Colonic mucosa (tissue), 4 donors: ENCODE measurements around the gene KIF17. TPM values are rescaled to one million over a fixed set of nuclear protein-coding genes. Genes with fewer than 3 reads are reported as not detected.
"Not testable (repeated sequence)": the region's sequence is repeated elsewhere in the genome, so short reads cannot be mapped to it uniquely, and the experiment has no call there.

Experiments
- DNase-seq: peaks from one replicate; pipeline ENCODE4 v3.0.0-alpha.2; 2020
- H3K27ac ChIP-seq: fragments of 200-600 bp; one replicate; pipeline ENCODE4 v1.8.0; 2021
- H3K27me3 ChIP-seq: fragments of 200-600 bp; one replicate; pipeline ENCODE4 v1.8.0; 2021
- H3K36me3 ChIP-seq: fragments of 200-600 bp; one replicate; pipeline ENCODE4 v1.8.0; 2021
- H3K4me1 ChIP-seq: fragments of 200-600 bp; one replicate; pipeline ENCODE4 v1.8.0; 2021; ENCODE audit warnings: mild to moderate bottlenecking
- H3K4me3 ChIP-seq: fragments of 200-600 bp; one replicate; pipeline ENCODE4 v1.8.0; 2021
- H3K9ac ChIP-seq, 2 donors: one replicate each; pipeline ENCODE4 v1.7.0; 2013; ENCODE audit warnings: control low read depth in 2 of 2, low read depth in 2 of 2, low read length in 2 of 2
- H3K9me3 ChIP-seq: fragments of 200-600 bp; one replicate; pipeline ENCODE4 v1.8.0; 2021
- intact Hi-C: fragments of 100-400 bp; cut with DNase I; formaldehyde crosslinking; loops from one replicate; pipeline ENCODE4 v1.14.1; 2022
- total RNA-seq, 2 donors: library from RNA; stranded (reverse); fragmentation: NEBNext Ultra II Directional in 1 of 2; extraction: Animal tissue kit (Norgen Biotek cat#: 25700) in 1 of 2; gene quantifications; one replicate each; pipeline ENCODE4 v1.2.1, GENCODE V29; 2021
- TF ChIP-seq, protein P1 (sequence below): fragments of 200-600 bp; IDR thresholded peaks from one replicate; pipeline ENCODE4 v1.8.0; 2022; ENCODE audit warnings: antibody characterized with exemption, mild to moderate bottlenecking
- donor health status: healthy.
- donor health status: DM: no; HTN: no; CAD: no.
- donor health status: DM: no; HTN: no; CAD: no.

Gene KIF17
- total RNA-seq, 2 donors from 2014 or later, result 0.27 to 1.4 TPM

DNA sequence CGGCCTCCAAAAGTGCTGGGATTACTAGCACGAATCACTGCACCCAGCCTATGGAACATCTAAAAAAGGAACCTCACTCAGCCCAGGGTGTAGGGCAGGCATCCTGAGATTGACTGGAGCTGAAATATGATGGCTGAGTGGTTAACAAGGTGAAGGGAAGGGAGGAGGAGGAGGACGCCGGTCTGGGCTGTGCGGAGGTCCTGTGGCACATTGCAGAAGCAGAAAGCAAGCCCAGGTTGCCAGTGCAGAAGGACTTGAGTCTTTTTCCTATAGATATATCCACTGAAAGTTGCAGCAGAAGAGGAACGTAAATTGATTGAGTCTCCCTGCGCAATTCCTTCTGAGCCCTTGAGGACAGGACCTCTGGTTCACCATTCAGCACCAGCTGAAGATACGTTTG lies 1.5 kb upstream of the KIF17 start:
- no peak for DNase-seq
- no peak overlapping the region for H3K27ac ChIP-seq
- no peaks in the 10 kb centered on the region for H3K36me3 ChIP-seq
- intact Hi-C loops, result no loop called here
- no peaks in the 10 kb centered on the region for H3K4me1 ChIP-seq
- no peaks in the 10 kb centered on the region for H3K9me3 ChIP-seq
- TF ChIP-seq, protein P1, sequence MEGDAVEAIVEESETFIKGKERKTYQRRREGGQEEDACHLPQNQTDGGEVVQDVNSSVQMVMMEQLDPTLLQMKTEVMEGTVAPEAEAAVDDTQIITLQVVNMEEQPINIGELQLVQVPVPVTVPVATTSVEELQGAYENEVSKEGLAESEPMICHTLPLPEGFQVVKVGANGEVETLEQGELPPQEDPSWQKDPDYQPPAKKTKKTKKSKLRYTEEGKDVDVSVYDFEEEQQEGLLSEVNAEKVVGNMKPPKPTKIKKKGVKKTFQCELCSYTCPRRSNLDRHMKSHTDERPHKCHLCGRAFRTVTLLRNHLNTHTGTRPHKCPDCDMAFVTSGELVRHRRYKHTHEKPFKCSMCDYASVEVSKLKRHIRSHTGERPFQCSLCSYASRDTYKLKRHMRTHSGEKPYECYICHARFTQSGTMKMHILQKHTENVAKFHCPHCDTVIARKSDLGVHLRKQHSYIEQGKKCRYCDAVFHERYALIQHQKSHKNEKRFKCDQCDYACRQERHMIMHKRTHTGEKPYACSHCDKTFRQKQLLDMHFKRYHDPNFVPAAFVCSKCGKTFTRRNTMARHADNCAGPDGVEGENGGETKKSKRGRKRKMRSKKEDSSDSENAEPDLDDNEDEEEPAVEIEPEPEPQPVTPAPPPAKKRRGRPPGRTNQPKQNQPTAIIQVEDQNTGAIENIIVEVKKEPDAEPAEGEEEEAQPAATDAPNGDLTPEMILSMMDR, result no peak
- H3K9ac ChIP-seq, result no peak overlapping the region
- no peak overlapping the region for H3K4me3 ChIP-seq
- H3K27me3 ChIP-seq, result peaks cover 11% of the 10 kb centered on the region

- intact Hi-C loops, H3K9ac ChIP-seq, H3K4me1 ChIP-seq, DNase-seq, H3K36me3 ChIP-seq, H3K27ac ChIP-seq, H3K9me3 ChIP-seq: not testable (repeated sequence)
- Histone ChIP-seq H3K27me3 (peaks cover 11% of the 10 kb centered on the region), H3K4me3 (peak overlapping the region; percentile 34)
Measured at GRCh38 chr1:20718343-20718882, 606 bp upstream of the KIF17 start.

DNA sequence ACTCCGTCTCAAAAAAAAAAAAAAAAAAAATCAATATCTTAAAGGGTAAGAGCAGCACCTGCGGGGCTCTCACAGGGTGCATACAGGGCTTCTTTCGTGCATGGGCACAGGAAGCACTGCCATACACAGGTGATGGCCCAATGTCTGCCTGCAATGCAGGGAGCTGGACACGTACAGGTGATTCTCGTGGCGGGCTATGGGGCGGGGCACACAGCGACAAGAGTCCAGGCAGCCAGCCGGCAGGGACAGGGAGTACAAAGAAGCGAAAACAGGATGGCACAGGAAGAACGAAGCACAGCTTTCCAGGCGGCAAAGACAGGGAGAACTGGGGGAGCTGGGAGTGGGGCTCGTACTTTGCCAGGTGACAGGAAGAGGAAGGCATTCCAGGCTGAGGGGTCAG lies 1.6 kb downstream of the KIF17 start:
- TF ChIP-seq, protein P1, result no peak
- H3K9ac ChIP-seq, result no peak overlapping the region
- no peak for DNase-seq
- peaks cover 11% of the 10 kb centered on the region for H3K27me3 ChIP-seq
- H3K27ac ChIP-seq, result no peak overlapping the region
- H3K4me1 ChIP-seq, result no peaks in the 10 kb centered on the region
- no peaks in the 10 kb centered on the region for H3K36me3 ChIP-seq
- H3K9me3 ChIP-seq, result no peaks in the 10 kb centered on the region
- intact Hi-C loops, result no loop called here
- no peak overlapping the region for H3K4me3 ChIP-seq

DNA sequence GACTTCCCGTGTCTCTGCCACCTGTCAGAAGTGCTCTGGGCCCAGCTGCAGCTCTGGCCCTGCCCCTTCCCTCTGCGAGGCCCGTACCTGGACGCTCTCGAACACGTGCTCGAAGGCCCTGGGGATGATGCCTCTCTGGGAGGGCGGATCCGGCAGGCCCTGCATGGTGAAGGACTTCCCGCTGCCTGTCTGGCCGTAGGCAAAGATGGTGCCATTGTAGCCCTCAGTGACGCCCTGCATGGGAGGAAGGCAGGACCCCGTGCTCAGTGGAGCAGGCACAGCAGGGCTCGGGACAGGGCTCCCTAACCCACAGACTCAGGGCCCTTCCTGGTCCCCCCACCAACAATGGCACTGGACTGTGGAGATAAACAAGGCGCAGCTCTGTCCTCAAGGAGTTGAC lies 2.4 kb downstream of the KIF17 start:
- H3K9me3 ChIP-seq, result no peaks in the 10 kb centered on the region
- TF ChIP-seq, protein P1, result no peak
- no peak overlapping the region for H3K4me3 ChIP-seq
- intact Hi-C loops, result no loop called here
- H3K36me3 ChIP-seq, result no peaks in the 10 kb centered on the region
- no peak overlapping the region for H3K9ac ChIP-seq
- no peak for DNase-seq
- H3K27me3 ChIP-seq, result peaks cover 11% of the 10 kb centered on the region
- no peaks in the 10 kb centered on the region for H3K4me1 ChIP-seq
- H3K27ac ChIP-seq, result no peak overlapping the region

GRCh38 chr1:20713440-20713839 lies 4.4 kb downstream of the KIF17 start:
- TF ChIP-seq, protein P1, result no peak
- Histone ChIP-seq H3K4me3 (no peak overlapping the region), H3K9ac (no peak overlapping the region), H3K27me3 (peaks cover 11% of the 10 kb centered on the region), H3K9me3 (no peaks in the 10 kb centered on the region), H3K4me1 (no peaks in the 10 kb centered on the region), H3K36me3 (no peaks in the 10 kb centered on the region), H3K27ac (no peak overlapping the region)
- intact Hi-C loops, result no loop called here
- no peak for DNase-seq

- no peak for DNase-seq
- no peaks in the 10 kb centered on the region for H3K4me1 ChIP-seq
- no peak overlapping the region for H3K9ac ChIP-seq
- peaks cover 9% of the 10 kb centered on the region for H3K27me3 ChIP-seq
- no peaks in the 10 kb centered on the region for H3K9me3 ChIP-seq
- intact Hi-C loops, result no loop called here
- no peak overlapping the region for H3K27ac ChIP-seq
- H3K36me3 ChIP-seq, result no peaks in the 10 kb centered on the region
- no peak overlapping the region for H3K4me3 ChIP-seq
- TF ChIP-seq, protein P1, result no peak
Measured at GRCh38 chr1:20712215-20712577, 5.6 kb downstream of the KIF17 start.
